H1 (cell line): ENCODE results near the gene GSG1L. TPM values are rescaled to one million over a fixed set of nuclear protein-coding genes. Genes with fewer than 3 reads are reported as not detected.

Experiments
- CTCF ChIA-PET: fragments of 300-600 bp; sonication (Branson Sonifier 250); formaldehyde crosslinking; loops from one replicate; lab custom pipeline; 2021; ENCODE audit not compliant: partially characterized antibody; lab: Charles Lee
- POLR2A ChIA-PET: fragments of 300-600 bp; sonication (Branson Sonifier 250); formaldehyde crosslinking; loops from one replicate; lab custom pipeline; 2021; ENCODE audit warnings: inconsistent platforms; ENCODE audit not compliant: partially characterized antibody; lab: Charles Lee
- DNase-seq, 2 experiments: peaks; one replicate each; pipeline versions ENCODE4 v3.0.0 to v3.0.0-alpha.2; 2010 to 2022; ENCODE audit warnings: low spot score in 2 of 2, low read depth in 1 of 2, mixed read lengths in 1 of 2
- FAIRE-seq: peaks from 2 replicates; lab custom pipeline; 2011; peaks lifted over from hg19 to GRCh38; lab: Jason Lieb, UNC
- H2AFZ ChIP-seq: 2 replicates; pipeline ENCODE4 v1.8.1; 2012; ENCODE audit warnings: low read length, inconsistent platforms
- H2AK5ac ChIP-seq: 2 replicates; pipeline ENCODE4 v1.6.1; 2013; ENCODE audit warnings: low read depth, low read length
- H2BK120ac ChIP-seq: replicated peaks from 2 replicates; pipeline ENCODE3; 2013; ENCODE audit warnings: low read depth, low read length, inconsistent platforms
- H2BK12ac ChIP-seq: 2 replicates; pipeline ENCODE4 v1.6.1; 2013; ENCODE audit warnings: low read depth, low read length
- H2BK15ac ChIP-seq: 2 replicates; pipeline ENCODE4 v1.6.1; 2013; ENCODE audit warnings: low read length
- H2BK20ac ChIP-seq: 2 replicates; pipeline ENCODE4 v1.6.1; 2013; ENCODE audit warnings: low read length
- H2BK5ac ChIP-seq: 2 replicates; pipeline ENCODE4 v1.6.1; 2013; ENCODE audit warnings: low read depth, low read length
- H3K14ac ChIP-seq: 2 replicates; pipeline ENCODE4 v1.6.1; 2013; ENCODE audit warnings: inconsistent platforms; ENCODE audit not compliant: insufficient read length
- H3K18ac ChIP-seq: 2 replicates; pipeline ENCODE4 v1.6.1; 2013; ENCODE audit warnings: low read length; ENCODE audit errors: extremely low read depth
- H3K23ac ChIP-seq: 2 replicates; pipeline ENCODE4 v1.6.1; 2013; ENCODE audit warnings: inconsistent platforms; ENCODE audit not compliant: insufficient read length
- H3K23me2 ChIP-seq: 2 replicates; pipeline ENCODE4 v1.6.1; 2013; ENCODE audit warnings: low read depth, low read length
- H3K27ac ChIP-seq: 2 replicates; pipeline ENCODE4 v1.6.1; 2011; ENCODE audit warnings: low read depth, low read length, inconsistent platforms
- H3K27me3 ChIP-seq, 4 experiments: replicated peaks in 1 of 4; 1 replicate in 1 of 4; 2 replicates in 3 of 4; pipeline versions ENCODE4 v1.6.1 to v1.8.1; 2011 to 2013; ENCODE audit warnings: low read length in 3 of 4, mild to moderate bottlenecking in 3 of 4, inconsistent platforms in 2 of 4, mixed read lengths in 2 of 4, moderate library complexity in 1 of 4; ENCODE audit not compliant: control insufficient read depth in 3 of 4, insufficient read depth in 3 of 4; ENCODE audit errors: extremely low read depth in 1 of 4
- H3K36me3 ChIP-seq, 4 experiments: 2 replicates each; pipeline versions ENCODE4 v1.6.1 to v1.8.1; 2011 to 2013; ENCODE audit warnings: mild to moderate bottlenecking in 4 of 4, low read length in 3 of 4, moderate library complexity in 2 of 4, control low read depth in 1 of 4, inconsistent platforms in 1 of 4; ENCODE audit not compliant: insufficient read depth in 4 of 4, control insufficient read depth in 2 of 4
- H3K4ac ChIP-seq: replicated peaks from 2 replicates; pipeline ENCODE3; 2013; ENCODE audit warnings: low read length, low read depth, mixed read lengths, inconsistent platforms; ENCODE audit not compliant: insufficient read length
- H3K4me1 ChIP-seq, 4 experiments: replicated peaks in 1 of 4; 1 replicate in 1 of 4; 2 replicates in 3 of 4; pipeline versions ENCODE4 v1.6.1 to v1.8.1; 2011 to 2013; ENCODE audit warnings: low read length in 3 of 4, inconsistent platforms in 2 of 4, mixed read lengths in 1 of 4; ENCODE audit not compliant: insufficient read depth in 4 of 4, control insufficient read depth in 3 of 4
- H3K4me2 ChIP-seq, 2 experiments: 2 replicates each; pipeline versions ENCODE4 v1.6.1 to v1.8.1; 2011 to 2013; ENCODE audit warnings: low read depth in 2 of 2, low read length in 2 of 2, control low read depth in 1 of 2, inconsistent platforms in 1 of 2, mild to moderate bottlenecking in 1 of 2; ENCODE audit not compliant: insufficient read depth in 1 of 2
- H3K4me3 ChIP-seq, 4 experiments: fragments of 200-600, 300-600 bp in 1 of 4; sonication (generic), shearing (Covaris generic), sonication (Bioruptor Twin) in 1 of 4; 2 replicates each; pipeline versions ENCODE4 v1.5.1 to v1.8.1; 2011 to 2016; ENCODE audit warnings: low read length in 4 of 4, low read depth in 3 of 4, control low read depth in 2 of 4, inconsistent platforms in 2 of 4, mild to moderate bottlenecking in 2 of 4, mixed read lengths in 1 of 4, moderate library complexity in 1 of 4; ENCODE audit not compliant: insufficient read depth in 2 of 4; ENCODE audit errors: extremely low read depth in 1 of 4
- H3K56ac ChIP-seq: replicated peaks from 2 replicates; pipeline ENCODE3; 2013; ENCODE audit warnings: low read depth, mild to moderate bottlenecking, mixed read lengths, low read length, inconsistent platforms; ENCODE audit not compliant: insufficient read length
- H3K79me1 ChIP-seq: 2 replicates; pipeline ENCODE4 v1.6.1; 2013; ENCODE audit warnings: low read depth, low read length, control low read depth
- H3K79me2 ChIP-seq, 2 experiments: 2 replicates each; pipeline versions ENCODE4 v1.6.1 to v1.8.1; 2012 to 2013; ENCODE audit warnings: low read length in 2 of 2, mild to moderate bottlenecking in 2 of 2, inconsistent platforms in 1 of 2; ENCODE audit not compliant: insufficient read depth in 2 of 2, control insufficient read depth in 1 of 2
- H3K9ac ChIP-seq, 4 experiments: replicated peaks in 1 of 4; 1 replicate in 1 of 4; 2 replicates in 3 of 4; pipeline versions ENCODE4 v1.6.1 to v1.8.1; 2011 to 2013; ENCODE audit warnings: low read depth in 3 of 4, low read length in 3 of 4, control low read depth in 2 of 4, mild to moderate bottlenecking in 2 of 4, moderate library complexity in 2 of 4, inconsistent platforms in 1 of 4; ENCODE audit errors: extremely low read depth in 1 of 4
- H3K9me3 ChIP-seq, 2 experiments: 2 replicates each; pipeline versions ENCODE4 v1.6.1 to v1.8.1; 2012 to 2013; ENCODE audit warnings: mild to moderate bottlenecking in 2 of 2, moderate library complexity in 2 of 2, control low read depth in 1 of 2, inconsistent platforms in 1 of 2, low read depth in 1 of 2, low read length in 1 of 2, mixed read lengths in 1 of 2; ENCODE audit not compliant: insufficient read depth in 2 of 2
- H4K20me1 ChIP-seq, 2 experiments: replicated peaks in 1 of 2; 2 replicates each; pipeline versions ENCODE3 to v1.8.1; 2011 to 2013; ENCODE audit warnings: inconsistent platforms in 2 of 2, low read length in 2 of 2, mild to moderate bottlenecking in 1 of 2; ENCODE audit not compliant: insufficient read depth in 2 of 2, control insufficient read depth in 1 of 2
- H4K5ac ChIP-seq: 2 replicates; pipeline ENCODE4 v1.6.1; 2013; ENCODE audit warnings: low read length, low read depth, mixed read lengths, inconsistent platforms; ENCODE audit not compliant: insufficient read length
- H4K8ac ChIP-seq: 2 replicates; pipeline ENCODE4 v1.8.0; 2013; ENCODE audit warnings: mild to moderate bottlenecking, moderate library complexity, low read length, inconsistent platforms; ENCODE audit not compliant: insufficient read depth; ENCODE audit errors: extremely low read depth
- H4K91ac ChIP-seq: replicated peaks from 2 replicates; pipeline ENCODE3; 2013; ENCODE audit warnings: low read length, mixed read lengths, inconsistent platforms; ENCODE audit not compliant: insufficient read length
- MAFK ChIP-seq: IDR thresholded peaks from 2 replicates; pipeline ENCODE4 v1.6.1; 2012; ENCODE audit warnings: low read depth, mild to moderate bottlenecking, improper control_type of control experiment, low read length
- NRF1 ChIP-seq: IDR thresholded peaks from 2 replicates; pipeline ENCODE4 v1.6.1; 2011; ENCODE audit warnings: mild to moderate bottlenecking, low read depth, low read length, improper control_type of control experiment
- POLR2A ChIP-seq, 2 experiments: IDR thresholded peaks; 1 replicate in 1 of 2; 2 replicates in 1 of 2; pipeline ENCODE4 v1.6.1; 2011; ENCODE audit warnings: low read depth in 2 of 2, low read length in 2 of 2, mild to moderate bottlenecking in 2 of 2; ENCODE audit errors: control extremely low read depth in 1 of 2
- RFX5 ChIP-seq: IDR thresholded peaks from 2 replicates; pipeline ENCODE4 v1.6.1; 2011; ENCODE audit warnings: low read depth, low read length, improper control_type of control experiment, borderline replicate concordance
- TAF1 ChIP-seq: IDR thresholded peaks from 2 replicates; pipeline ENCODE4 v1.6.1; 2011; ENCODE audit warnings: mild to moderate bottlenecking, low read depth, low read length
- TCF12 ChIP-seq: IDR thresholded peaks from 2 replicates; pipeline ENCODE4 v1.6.1; 2011; ENCODE audit warnings: low read depth, mild to moderate bottlenecking, low read length
- TEAD4 ChIP-seq: IDR thresholded peaks from 2 replicates; pipeline ENCODE4 v1.6.1; 2012; ENCODE audit warnings: low read depth, low read length, inconsistent platforms, mixed read lengths
- WGBS, 2 experiments: shearing (Covaris generic) in 1 of 2; methylation state at CpG; one replicate each; pipeline versions ENCODE4 v1.1.6 to v1.1.7; 2013 to 2015; ENCODE audit warnings: low lambda C conversion rate in 2 of 2, mixed read lengths in 2 of 2, inconsistent platforms in 1 of 2, low coverage in 1 of 2, missing lambda C conversion rate in 1 of 2; ENCODE audit not compliant: insufficient replicate concordance in 2 of 2, insufficient coverage in 1 of 2, insufficient read length in 1 of 2; ENCODE audit errors: extremely low coverage in 1 of 2, missing lambda C conversion rate in 1 of 2; 5-methylcytosine and 5-hydroxymethylcytosine counted together
- polyA plus RNA-seq, 7 experiments: library from polyadenylated mRNA; depleted of rRNA in 3 of 7; stranded (reverse) in 5 of 7; unstranded in 2 of 7; fragments of >200 nt in 5 of 7; fragments of 200-250 nt in 2 of 7; gene quantifications; 1 replicate in 5 of 7; 2 replicates in 1 of 7; 4 replicates in 1 of 7; pipeline versions ENCODE4 v1.2.1 to v1.2.3, GENCODE V29; 2011 to 2013; ENCODE audit warnings: missing spikeins in 2 of 7, mixed read lengths in 2 of 7
- total RNA-seq: library from RNA; stranded (reverse); fragmentation: NEBNext Ultra II Directional; extraction: Animal tissue kit (Norgen Biotek cat#: 25700); gene quantifications from 2 replicates; pipeline ENCODE4 v1.2.1, GENCODE V29; 2021

The GSG1L gene
- total and polyA plus RNA-seq, 2 of the 8 experiments (the other 6 are each of a cell fraction or from before 2014, with no cell fraction given): 0.71 to 1.1 TPM

- H3K23me2 ChIP-seq: no peaks in the 10 kb centered on the region
- no peak overlapping the region for H3K27ac ChIP-seq
- H3K14ac ChIP-seq: no peak overlapping the region
- no peak overlapping the region for H2AFZ ChIP-seq
- no peak overlapping the region for H2BK5ac ChIP-seq
- FAIRE-seq (no peak), DNase-seq (no peak)
- no peaks in the 10 kb centered on the region for H3K79me1 ChIP-seq
- no peak overlapping the region for H3K4ac ChIP-seq
- 73% methylated on average over 1 of the region's 1 CpG; no CpG with 5 or more reads in 1 of the 2 experiments for whole genome bisulfite sequencing, 2 experiments
- H3K56ac ChIP-seq: no peak overlapping the region
- no peak overlapping the region for H2AK5ac ChIP-seq
- H3K9me3 ChIP-seq: peaks cover 6 to 7% of the 10 kb centered on the region in 2 experiments; a peak in 3 of 4 replicates
- no peaks in the 10 kb centered on the region for H3K36me3 ChIP-seq
- no peak overlapping the region for H3K18ac ChIP-seq
- H4K5ac ChIP-seq: no peak overlapping the region
- ChIA-PET POLR2A (no interaction called here), CTCF (interaction anchor here (1.2 to 8.3 kb wide), 11 partner anchors 9 to 228 kb away, joined by 3 to 158 read pairs (median 6); no protein-coding TSS in a partner anchor)
- no peak overlapping the region for H4K8ac ChIP-seq
- H2BK12ac ChIP-seq: no peak overlapping the region
- H4K91ac ChIP-seq: no peak overlapping the region
- H3K4me3 ChIP-seq: no peak overlapping the region
- H3K79me2 ChIP-seq: no peaks in the 10 kb centered on the region
- no peak overlapping the region for H2BK120ac ChIP-seq
- H2BK15ac ChIP-seq: no peak overlapping the region
- H3K23ac ChIP-seq: no peak overlapping the region
- no peak overlapping the region for H3K9ac ChIP-seq
- H3K27me3 ChIP-seq: no peaks in the 10 kb centered on the region
- H4K20me1 ChIP-seq: no peaks in the 10 kb centered on the region
- H3K4me2 ChIP-seq: no peak overlapping the region
- no peaks in the 10 kb centered on the region for H3K4me1 ChIP-seq
- H2BK20ac ChIP-seq: no peak overlapping the region
- TF ChIP-seq POLR2A (IDR thresholded peaks at IDR 0.05; ENCODE audit: control extremely low read depth in 1 of 2, low read depth in 2 of 2, low read length in 2 of 2) (no peak), RFX5 (no peak), TAF1 (no peak), TEAD4 (no peak), MAFK (no peak), TCF12 (no peak), NRF1 (no peak)
Observed at GRCh38 chr16:27863377-27863776, 200.1 kb downstream of the GSG1L start.
